OCI-LY7 (cell line): Measurements from ENCODE around the gene SLFN5. TPM values are rescaled to one million over a fixed set of nuclear protein-coding genes. Genes with fewer than 3 reads are reported as not detected.
"Not testable (repeated sequence)": the region's sequence is repeated elsewhere in the genome, so short reads cannot be mapped to it uniquely, and the experiment has no call there.

Experiments used
- BruUV-seq: library from RNA; stranded (reverse); fragments of 400-500 nt; replicated peaks from 2 replicates; lab custom pipeline; 2021; lab: Mats Ljungman, UMichigan
- CTCF ChIA-PET: fragments of 300-600 bp; sonication (Branson Sonifier 250); formaldehyde crosslinking; loops from one replicate; lab custom pipeline; 2022; ENCODE audit warnings: antibody characterized with exemption; ENCODE audit not compliant: unreplicated experiment; lab: Charles Lee
- POLR2A ChIA-PET: fragments of 300-600 bp; sonication (Branson Sonifier 250); formaldehyde crosslinking; loops from one replicate; lab custom pipeline; 2022; ENCODE audit warnings: antibody characterized with exemption; lab: Charles Lee
- DNase-seq: peaks from one replicate; pipeline ENCODE4 v3.0.0-alpha.2; 2015; ENCODE audit warnings: low spot score
- H2AFZ ChIP-seq: fragments of 200-600 bp; sonication (generic), shearing (Covaris generic); 2 replicates; pipeline ENCODE4 v1.6.1; 2014; ENCODE audit warnings: mild to moderate bottlenecking, antibody characterized with exemption, low read length, moderate library complexity
- H3K27ac ChIP-seq: fragments of 200-600 bp; sonication (generic); 2 replicates; pipeline ENCODE4 v1.5.1; 2014; ENCODE audit warnings: mixed run types, low read depth, mild to moderate bottlenecking, moderate library complexity, low read length, inconsistent platforms; ENCODE audit not compliant: poor library complexity, severe bottlenecking
- H3K36me3 ChIP-seq: fragments of 200-600 bp; sonication (generic); 2 replicates; pipeline ENCODE4 v1.6.1; 2014; ENCODE audit warnings: mild to moderate bottlenecking, antibody characterized with exemption, low read length, moderate library complexity, mixed read lengths; ENCODE audit not compliant: insufficient read depth
- H3K4me1 ChIP-seq: fragments of 200-600 bp; sonication (generic); 2 replicates; pipeline ENCODE4 v1.5.1; 2014; ENCODE audit warnings: mild to moderate bottlenecking, low read length; ENCODE audit not compliant: insufficient read depth, poor library complexity, severe bottlenecking
- H3K4me2 ChIP-seq: fragments of 200-600 bp; sonication (generic); 2 replicates; pipeline ENCODE4 v1.6.1; 2014; ENCODE audit warnings: mild to moderate bottlenecking, low read length
- H3K4me3 ChIP-seq: fragments of 200-600 bp; sonication (generic); 2 replicates; pipeline ENCODE4 v1.5.1; 2014; ENCODE audit warnings: mild to moderate bottlenecking, low read depth, low read length; ENCODE audit not compliant: poor library complexity, severe bottlenecking
- H3K79me2 ChIP-seq: fragments of 200-600 bp; sonication (generic); 2 replicates; pipeline ENCODE4 v1.6.1; 2016; ENCODE audit warnings: low read depth, mild to moderate bottlenecking, low read length, moderate library complexity, mixed read lengths; ENCODE audit not compliant: insufficient read depth
- H3K9me2 ChIP-seq: fragments of 200-600 bp; sonication (generic); 2 replicates; pipeline ENCODE4 v1.6.1; 2016; ENCODE audit warnings: mild to moderate bottlenecking, low read length, mixed read lengths; ENCODE audit not compliant: insufficient read depth
- H3K9me3 ChIP-seq: fragments of 200-600 bp; sonication (generic); 2 replicates; pipeline ENCODE4 v1.6.1; 2014; ENCODE audit warnings: mild to moderate bottlenecking, mixed run types, low read length, mixed read lengths
- H4K20me1 ChIP-seq: fragments of 200-600 bp; sonication (generic); 2 replicates; pipeline ENCODE4 v1.6.1; 2014; ENCODE audit warnings: mild to moderate bottlenecking, antibody characterized with exemption, low read length, moderate library complexity, mixed read lengths; ENCODE audit not compliant: insufficient read depth
- EZH2phosphoT487 ChIP-seq: fragments of 200-600 bp; sonication (generic); IDR thresholded peaks from 2 replicates; pipeline ENCODE4 v1.6.1; 2018; ENCODE audit warnings: low read depth, borderline replicate concordance, mild to moderate bottlenecking, mixed run types, antibody characterized with exemption, low read length, moderate library complexity, mixed read lengths
- intact Hi-C: fragments of 100-400 bp; cut with micrococcal nuclease; formaldehyde crosslinking; loops from one replicate; pipeline ENCODE4 v1.10.0; 2022; ENCODE audit not compliant: unreplicated experiment
- total RNA-seq, 2 experiments: library from RNA; depleted of rRNA in 1 of 2; stranded (reverse); fragments of >200 nt in 1 of 2; shearing (Covaris generic) in 1 of 2; gene quantifications; 2 replicates each; pipeline ENCODE4 v1.2.3, GENCODE V29; 2014 to 2022
- TF ChIP-seq, protein P1 (sequence below): fragments of 200-600 bp; sonication (generic); conservative IDR thresholded peaks from 2 replicates; pipeline ENCODE4 v1.5.1; 2014; ENCODE audit warnings: mild to moderate bottlenecking, antibody characterized with exemption, low read length, moderate library complexity, mixed read lengths

The SLFN5 gene
- total RNA-seq, 2 experiments from 2014 or later, result 0.38 to 1.1 TPM

DNA sequence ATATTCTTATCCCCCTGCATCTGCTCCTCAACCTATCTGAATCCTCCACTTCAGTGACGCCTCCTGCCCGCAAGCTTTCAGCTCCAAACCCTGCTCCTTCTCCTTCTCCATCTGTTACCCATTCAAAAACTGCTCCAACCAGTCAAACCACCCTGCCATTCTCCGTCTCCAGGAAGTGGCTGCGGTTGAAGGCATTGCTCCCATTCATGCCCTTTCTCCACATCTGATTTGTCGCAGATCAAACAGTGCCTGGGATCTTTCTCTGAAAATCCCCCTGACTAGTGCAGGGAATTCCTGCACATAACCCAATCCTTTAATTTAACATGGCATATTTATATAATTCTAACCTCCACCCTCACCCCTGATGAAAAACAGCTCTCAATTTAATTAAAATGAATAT, 56.3 kb downstream of the SLFN5 start:
- DNase-seq, result no peak
- no peak overlapping the region for H3K4me3 ChIP-seq
- H3K27ac ChIP-seq, result no peak overlapping the region
- H4K20me1 ChIP-seq, result no peaks in the 10 kb centered on the region
- H2AFZ ChIP-seq, result no peak overlapping the region
- ChIA-PET CTCF (no interaction called here), POLR2A (no interaction called here)
- no peak overlapping the region for H3K4me2 ChIP-seq
- H3K9me2 ChIP-seq, result no peaks in the 10 kb centered on the region
- TF ChIP-seq EZH2phosphoT487, result no peak
- TF ChIP-seq, protein P1, sequence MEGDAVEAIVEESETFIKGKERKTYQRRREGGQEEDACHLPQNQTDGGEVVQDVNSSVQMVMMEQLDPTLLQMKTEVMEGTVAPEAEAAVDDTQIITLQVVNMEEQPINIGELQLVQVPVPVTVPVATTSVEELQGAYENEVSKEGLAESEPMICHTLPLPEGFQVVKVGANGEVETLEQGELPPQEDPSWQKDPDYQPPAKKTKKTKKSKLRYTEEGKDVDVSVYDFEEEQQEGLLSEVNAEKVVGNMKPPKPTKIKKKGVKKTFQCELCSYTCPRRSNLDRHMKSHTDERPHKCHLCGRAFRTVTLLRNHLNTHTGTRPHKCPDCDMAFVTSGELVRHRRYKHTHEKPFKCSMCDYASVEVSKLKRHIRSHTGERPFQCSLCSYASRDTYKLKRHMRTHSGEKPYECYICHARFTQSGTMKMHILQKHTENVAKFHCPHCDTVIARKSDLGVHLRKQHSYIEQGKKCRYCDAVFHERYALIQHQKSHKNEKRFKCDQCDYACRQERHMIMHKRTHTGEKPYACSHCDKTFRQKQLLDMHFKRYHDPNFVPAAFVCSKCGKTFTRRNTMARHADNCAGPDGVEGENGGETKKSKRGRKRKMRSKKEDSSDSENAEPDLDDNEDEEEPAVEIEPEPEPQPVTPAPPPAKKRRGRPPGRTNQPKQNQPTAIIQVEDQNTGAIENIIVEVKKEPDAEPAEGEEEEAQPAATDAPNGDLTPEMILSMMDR, result no peak
- intact Hi-C loops, result no loop called here
- no peaks in the 10 kb centered on the region for H3K79me2 ChIP-seq
- H3K36me3 ChIP-seq, result no peaks in the 10 kb centered on the region
- no TSS peak for BruUV-seq
- no peaks in the 10 kb centered on the region for H3K9me3 ChIP-seq
- no peaks in the 10 kb centered on the region for H3K4me1 ChIP-seq

- POLR2A ChIA-PET, CTCF ChIA-PET, intact Hi-C loops: not testable (repeated sequence)
Measured at GRCh38 chr17:35309345-35309744, 66.5 kb downstream of the SLFN5 start.

DNA sequence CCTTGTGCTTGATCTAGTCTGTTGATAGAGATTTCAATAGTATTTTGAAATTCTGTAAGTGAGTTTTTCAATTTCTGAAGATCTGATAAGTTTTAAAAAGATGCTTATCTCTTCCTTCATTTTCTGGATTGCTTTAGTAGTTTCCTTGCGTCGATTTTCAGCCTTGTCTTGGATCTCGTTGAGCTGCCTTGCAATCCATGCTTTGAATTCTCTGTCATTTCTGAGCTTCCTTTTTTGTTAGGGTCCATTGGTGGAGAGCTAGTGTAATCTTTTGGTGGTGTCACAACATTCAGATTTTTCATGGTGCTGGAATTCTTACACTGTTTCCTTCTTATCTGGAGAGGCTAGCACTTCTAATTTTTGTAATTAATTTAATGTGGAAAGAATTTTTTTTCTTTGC, 69.5 kb downstream of the SLFN5 start:
- Histone ChIP-seq H2AFZ (no peak overlapping the region), H3K9me3 (no peaks in the 10 kb centered on the region), H3K4me1 (no peaks in the 10 kb centered on the region), H3K4me2 (no peak overlapping the region), H3K36me3 (no peaks in the 10 kb centered on the region), H3K79me2 (no peaks in the 10 kb centered on the region), H3K27ac (no peak overlapping the region), H3K9me2 (no peaks in the 10 kb centered on the region), H4K20me1 (no peaks in the 10 kb centered on the region), H3K4me3 (no peak overlapping the region)
- BruUV-seq, result no TSS peak
- ChIA-PET CTCF (no interaction called here), POLR2A (no interaction called here)
- DNase-seq, result no peak
- intact Hi-C loops, result loop anchor here (2.0 kb wide), 2 partner anchors 226 to 434 kb away; no protein-coding TSS in a partner anchor
- TF ChIP-seq, protein P1, result no peak
- no peak for TF ChIP-seq EZH2phosphoT487

More at GRCh38 chr17:35309345-35309744, 66.5 kb downstream of the SLFN5 start:
- H3K4me3 ChIP-seq, DNase-seq, H3K27ac ChIP-seq, H3K36me3 ChIP-seq, BruUV-seq, H3K9me2 ChIP-seq, H3K9me3 ChIP-seq, H3K79me2 ChIP-seq, H4K20me1 ChIP-seq, H3K4me2 ChIP-seq, H3K4me1 ChIP-seq, H2AFZ ChIP-seq: not testable (repeated sequence)
